Measurements from ENCODE around the gene SLC7A9. TPM values are rescaled to one million over a fixed set of nuclear protein-coding genes. Genes with fewer than 3 reads are reported as not detected.

Gene SLC7A9
- total and polyA plus RNA-seq, 2 donors (not counting 3 experiments of a cell fraction or from before 2014, with no cell fraction given), result 0.06 TPM; not detected in 1

DNA sequence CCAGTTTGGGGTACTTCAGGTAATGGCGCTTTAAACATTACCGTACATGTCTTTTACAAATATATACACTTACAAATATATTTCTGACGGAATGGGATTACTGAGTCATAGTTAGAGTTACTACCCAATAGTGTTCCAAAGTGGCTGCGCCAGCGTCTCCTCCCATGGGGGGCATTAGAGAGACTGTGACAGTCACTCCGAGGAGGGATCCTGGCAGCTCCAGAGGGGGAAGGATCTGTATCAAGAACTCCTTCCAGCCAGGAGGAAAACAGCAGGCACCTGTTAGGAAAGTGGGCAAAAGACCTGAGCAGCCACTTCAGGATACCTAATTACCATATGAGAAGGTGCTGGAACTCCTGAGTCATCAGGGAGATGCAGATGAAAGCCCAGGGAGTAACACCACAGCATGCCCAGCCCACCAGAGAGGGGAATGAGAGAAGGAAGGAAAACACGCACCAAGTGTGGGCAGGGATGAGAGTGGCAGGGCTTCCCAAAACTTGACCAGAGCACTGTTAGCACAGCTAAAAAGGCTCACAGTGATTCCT is 52.9 kb downstream of the SLC7A9 start:
- no peak overlapping the region for H3K4me2 ChIP-seq (ENCODE audit: insufficient read depth, low read length)
- CTCF ChIA-PET, result no interaction called here
- no peaks in the 10 kb centered on the region for H3K9me3 ChIP-seq (replicated peaks; ENCODE audit: control insufficient read depth, insufficient read depth, low read length)
- no peak for DNase-seq (ENCODE audit: low read depth, low spot score)
- no peak overlapping the region for H3K27ac ChIP-seq (ENCODE audit: insufficient read depth, low read depth, low read length)
- FAIRE-seq, result no peak
- no peaks in the 10 kb centered on the region for H3K9me1 ChIP-seq (replicated peaks; ENCODE audit: control insufficient read depth, extremely low read depth, insufficient read depth, low read length)
- dilution Hi-C loops (cut with MboI; ENCODE audit: extremely low pct_ligation_motif_present, low sequenced_read_pairs) (no loop called here), intact Hi-C loops (cut with micrococcal nuclease) (no loop called here)
- BruUV-seq (replicated peaks), result no TSS peak
- no peaks in the 10 kb centered on the region for H3K4me1 ChIP-seq (ENCODE audit: control insufficient read depth, extremely low read depth, insufficient read depth, low read length)
- no peak overlapping the region for H3K4me3 ChIP-seq (replicated peaks in 1 of 3; ENCODE audit: insufficient read depth in 1 of 3, low read depth in 1 of 3, low read length in 3 of 3)
- no peaks in the 10 kb centered on the region for H4K20me1 ChIP-seq (replicated peaks; ENCODE audit: control insufficient read depth, extremely low read depth, insufficient read depth, low read length)
- no peaks in the 10 kb centered on the region for H3K79me2 ChIP-seq (ENCODE audit: control insufficient read depth, insufficient read depth, low read length)
- POLR2A ChIA-PET, result no interaction called here
- H3K36me3 ChIP-seq (ENCODE audit: control insufficient read depth in 2 of 2, extremely low read depth in 1 of 2, insufficient read depth in 2 of 2, low read length in 2 of 2), result no peaks in the 10 kb centered on the region
- no peaks in the 10 kb centered on the region for H3K27me3 ChIP-seq (ENCODE audit: control insufficient read depth in 2 of 2, insufficient read depth in 2 of 2, low read length in 2 of 2)
- H3K9ac ChIP-seq (replicated peaks; ENCODE audit: extremely low read depth, insufficient read depth, low read length), result no peak overlapping the region
- TF ChIP-seq EZH2 (IDR thresholded peaks at IDR 0.05; ENCODE audit: borderline replicate concordance, low read depth, low read length, severe bottlenecking) (no peak), JUN (IDR thresholded peaks at IDR 0.05; ENCODE audit: borderline replicate concordance, insufficient read depth, insufficient read length, low read depth) (no peak), MAX (IDR thresholded peaks at IDR 0.05; ENCODE audit: insufficient read depth, insufficient read length) (no peak), CTCF (IDR thresholded peaks at IDR 0.05; ENCODE audit: extremely low read depth in 1 of 2, insufficient read depth in 1 of 2, low read depth in 1 of 2, low read length in 2 of 2) (no peak), GATA2 (IDR thresholded peaks at IDR 0.05; ENCODE audit: insufficient read depth, insufficient read length, low read depth, low read length) (no peak)
- no peak overlapping the region for H2AFZ ChIP-seq (ENCODE audit: low read depth, low read length)

GRCh38 chr19:32814624-32815023 is 54.9 kb downstream of the SLC7A9 start:
- CTCF ChIA-PET, result no interaction called here

More at GRCh38 chr19:32814624-32815023, 54.9 kb downstream of the SLC7A9 start:
- FAIRE-seq, result no peak
- Histone ChIP-seq H4K20me1 (replicated peaks; ENCODE audit: control insufficient read depth, extremely low read depth, insufficient read depth, low read length) (no peaks in the 10 kb centered on the region), H3K9me3 (replicated peaks; ENCODE audit: control insufficient read depth, insufficient read depth, low read length) (no peaks in the 10 kb centered on the region), H3K9ac (replicated peaks; ENCODE audit: extremely low read depth, insufficient read depth, low read length) (no peak overlapping the region), H3K4me1 (ENCODE audit: control insufficient read depth, extremely low read depth, insufficient read depth, low read length) (no peaks in the 10 kb centered on the region), H3K9me1 (replicated peaks; ENCODE audit: control insufficient read depth, extremely low read depth, insufficient read depth, low read length) (no peaks in the 10 kb centered on the region), H3K27ac (ENCODE audit: insufficient read depth, low read depth, low read length) (no peak overlapping the region), H3K4me2 (ENCODE audit: insufficient read depth, low read length) (no peak overlapping the region), H3K27me3 (ENCODE audit: control insufficient read depth in 2 of 2, insufficient read depth in 2 of 2, low read length in 2 of 2) (peaks cover 0 to 2% of the 10 kb centered on the region in 2 experiments), H3K79me2 (ENCODE audit: control insufficient read depth, insufficient read depth, low read length) (no peaks in the 10 kb centered on the region), H2AFZ (ENCODE audit: low read depth, low read length) (no peak overlapping the region), H3K36me3 (ENCODE audit: control insufficient read depth in 2 of 2, extremely low read depth in 1 of 2, insufficient read depth in 2 of 2, low read length in 2 of 2) (no peaks in the 10 kb centered on the region), H3K4me3 (replicated peaks in 1 of 3; ENCODE audit: insufficient read depth in 1 of 3, low read depth in 1 of 3, low read length in 3 of 3) (no peak overlapping the region)
- DNase-seq (ENCODE audit: low read depth, low spot score), result no peak
- dilution Hi-C loops (cut with MboI; ENCODE audit: extremely low pct_ligation_motif_present, low sequenced_read_pairs) (no loop called here), intact Hi-C loops (cut with micrococcal nuclease) (no loop called here)
- TF ChIP-seq FOS (IDR thresholded peaks at IDR 0.05; ENCODE audit: borderline replicate concordance, insufficient read depth, low read length) (no peak), MYC (IDR thresholded peaks at IDR 0.05; ENCODE audit: low read depth, low read length) (no peak), JUN (IDR thresholded peaks at IDR 0.05; ENCODE audit: borderline replicate concordance, insufficient read depth, insufficient read length, low read depth) (no peak), CTCF (IDR thresholded peaks at IDR 0.05; ENCODE audit: extremely low read depth in 1 of 2, insufficient read depth in 1 of 2, low read depth in 1 of 2, low read length in 2 of 2) (no peak), POLR2AphosphoS5 (IDR thresholded peaks at IDR 0.05; ENCODE audit: insufficient read depth, low read depth, low read length) (no peak), GATA2 (IDR thresholded peaks at IDR 0.05; ENCODE audit: insufficient read depth, insufficient read length, low read depth, low read length) (no peak), POLR2A (IDR thresholded peaks at IDR 0.05; ENCODE audit: low read depth, low read length) (no peak), MAX (IDR thresholded peaks at IDR 0.05; ENCODE audit: insufficient read depth, insufficient read length) (no peak), EZH2 (IDR thresholded peaks at IDR 0.05; ENCODE audit: borderline replicate concordance, low read depth, low read length, severe bottlenecking) (no peak)
- BruUV-seq (replicated peaks), result no TSS peak
- POLR2A ChIA-PET, result no interaction called here
